ENCODE measurements around the gene CACNA1B. TPM values are rescaled to one million over a fixed set of nuclear protein-coding genes. Genes with fewer than 3 reads are reported as not detected.

The CACNA1B gene
- polyA plus RNA-seq, 1 of the 3 experiments (the other 2 are of a cell fraction) = 0.03 TPM

- H3K27ac ChIP-seq (ENCODE audit: low read depth in 2 of 2, low read length in 1 of 2) = no peak overlapping the region
- H3K4me3 ChIP-seq (ENCODE audit: low read depth in 2 of 2, low read length in 1 of 2) = no peak overlapping the region
- POLR2A ChIA-PET = no interaction called here
- DNase-seq = no peak
- H3K9me2 ChIP-seq = no peaks in the 10 kb centered on the region
- no peaks in the 10 kb centered on the region for H3K36me3 ChIP-seq (replicated peaks in 1 of 2; ENCODE audit: control insufficient read depth in 1 of 2, insufficient read depth in 2 of 2, low read length in 1 of 2)
- no peak overlapping the region for H3K9ac ChIP-seq
- CTCF ChIA-PET = no interaction called here
- no peaks in the 10 kb centered on the region for H3K79me2 ChIP-seq (ENCODE audit: insufficient read depth)
- TF ChIP-seq NFIC (IDR thresholded peaks at IDR 0.05; ENCODE audit: borderline replicate concordance) (no peak), EZH2phosphoT487 (IDR thresholded peaks at IDR 0.05; ENCODE audit: borderline replicate concordance, low read depth) (no peak), REST (IDR thresholded peaks at IDR 0.05; ENCODE audit: low read depth, low read length) (no peak), EP300 (IDR thresholded peaks at IDR 0.05; ENCODE audit: borderline replicate concordance in 1 of 2, low read depth in 1 of 2, low read length in 1 of 2) (no peak), USF2 (IDR thresholded peaks at IDR 0.05; ENCODE audit: borderline replicate concordance, low read depth, low read length) (no peak), FOXJ3 (CRISPR knock-in tag; IDR thresholded peaks at IDR 0.05) (no peak), RXRA (IDR thresholded peaks at IDR 0.05; ENCODE audit: borderline replicate concordance, low read depth) (no peak), FOXM1 (IDR thresholded peaks at IDR 0.05; ENCODE audit: low read depth) (no peak), SIN3A (IDR thresholded peaks at IDR 0.05; ENCODE audit: borderline replicate concordance, low read depth, low read length) (no peak), CHD2 (IDR thresholded peaks at IDR 0.05; ENCODE audit: low read length, partially characterized antibody) (no peak), YY1 (IDR thresholded peaks at IDR 0.05; ENCODE audit: low read depth) (no peak), PBX3 (IDR thresholded peaks at IDR 0.05) (no peak), IRF3 (IDR thresholded peaks at IDR 0.05; ENCODE audit: low read depth, low read length) (no peak)
- no peaks in the 10 kb centered on the region for H3F3A ChIP-seq (replicated peaks; ENCODE audit: insufficient read depth)
- 82% methylated on average over 35 of the region's 69 CpGs for WGBS (ENCODE audit: low lambda C conversion rate)
- no peak overlapping the region for H2AFZ ChIP-seq (ENCODE audit: low read depth)
- peaks cover 0 to 2% of the 10 kb centered on the region in 2 experiments; a peak in 1 of 4 replicates for H3K4me1 ChIP-seq (ENCODE audit: control insufficient read depth in 1 of 2, insufficient read depth in 2 of 2, low read depth in 1 of 2, low read length in 1 of 2)
- H4K20me1 ChIP-seq (ENCODE audit: insufficient read depth) = no peaks in the 10 kb centered on the region
- H3K27me3 ChIP-seq (ENCODE audit: insufficient read depth) = no peaks in the 10 kb centered on the region
- H3K4me2 ChIP-seq = no peak overlapping the region
- H3K9me3 ChIP-seq = peaks cover 4% of the 10 kb centered on the region; the same call in 1 of the 2 replicates
Measured at GRCh38 chr9:138022756-138023393, 145.3 kb downstream of the CACNA1B start.

Data from SK-N-SH (cell line).